Endodermal cell (in vitro differentiated cells): Measurements from ENCODE around the gene TEX22. TPM values are rescaled to one million over a fixed set of nuclear protein-coding genes. Genes with fewer than 3 reads are reported as not detected.

Experiments
- DNase-seq: peaks from one replicate; pipeline ENCODE4 v3.0.0-alpha.2; 2017
- H3K27ac ChIP-seq: 2 replicates; pipeline ENCODE4 v1.5.1; 2013; ENCODE audit warnings: mild to moderate bottlenecking, low read depth, low read length, moderate library complexity
- H3K27me3 ChIP-seq: 2 replicates; pipeline ENCODE4 v1.6.1; 2013; ENCODE audit warnings: mild to moderate bottlenecking, low read length, moderate library complexity; ENCODE audit not compliant: insufficient read depth, control insufficient read depth, poor library complexity, severe bottlenecking
- H3K36me3 ChIP-seq: 2 replicates; pipeline ENCODE4 v1.7.0; 2013; ENCODE audit warnings: mild to moderate bottlenecking, low read length, moderate library complexity; ENCODE audit not compliant: control insufficient read depth, insufficient read depth
- H3K4me1 ChIP-seq: one replicate; pipeline ENCODE4 v1.7.0; 2013; ENCODE audit warnings: low read length; ENCODE audit not compliant: control insufficient read depth, insufficient read depth
- H3K4me3 ChIP-seq: 2 replicates; pipeline ENCODE4 v1.5.1; 2013; ENCODE audit warnings: mild to moderate bottlenecking, low read length, moderate library complexity
- H3K9ac ChIP-seq: 2 replicates; pipeline ENCODE4 v1.6.1; 2013; ENCODE audit warnings: mild to moderate bottlenecking, low read length, moderate library complexity; ENCODE audit not compliant: poor library complexity, severe bottlenecking; ENCODE audit errors: extremely low read depth
- H3K9me3 ChIP-seq: 2 replicates; pipeline ENCODE4 v1.6.1; 2013; ENCODE audit warnings: mild to moderate bottlenecking, low read length, moderate library complexity; ENCODE audit not compliant: control insufficient read depth
- H3K27ac Mint-ChIP-seq: 2 replicates; pipeline ENCODE4 v1.8.0; 2020; ENCODE audit warnings: mixed read lengths
- H3K27me3 Mint-ChIP-seq: 2 replicates; pipeline ENCODE4 v1.8.0; 2021; ENCODE audit warnings: mild to moderate bottlenecking, mixed read lengths; ENCODE audit not compliant: insufficient read depth
- H3K36me3 Mint-ChIP-seq: 2 replicates; pipeline ENCODE4 v1.8.0; 2020; ENCODE audit warnings: low read depth, mixed read lengths
- H3K4me1 Mint-ChIP-seq: 2 replicates; pipeline ENCODE4 v1.8.0; 2020; ENCODE audit warnings: mixed read lengths
- H3K4me3 Mint-ChIP-seq: 2 replicates; pipeline ENCODE4 v1.8.0; 2020; ENCODE audit warnings: mild to moderate bottlenecking, moderate library complexity, mixed read lengths
- H3K9me3 Mint-ChIP-seq: 2 replicates; pipeline ENCODE4 v1.8.0; 2020; ENCODE audit warnings: mild to moderate bottlenecking, mixed read lengths
- CTCF ChIP-seq: fragments of 200-600 bp; sonication (generic); conservative IDR thresholded peaks from 2 replicates; pipeline ENCODE4 v1.5.0; 2021; ENCODE audit warnings: antibody characterized with exemption, mild to moderate bottlenecking
- WGBS, 2 experiments: methylation state at CpG; one replicate each; pipeline versions ENCODE4 v1.1.5 to v1.1.7; 2013; ENCODE audit warnings: missing lambda C conversion rate in 2 of 2, mixed read lengths in 1 of 2; ENCODE audit not compliant: insufficient coverage in 1 of 2, insufficient read length in 1 of 2; 5-methylcytosine and 5-hydroxymethylcytosine counted together
- total RNA-seq, 2 donors: library from RNA; stranded (reverse); fragmentation: NEBNext Ultra II Directional in 1 of 2; extraction: Animal tissue kit (Norgen Biotek cat#: 25700) in 1 of 2; gene quantifications; 2 replicates in 1 of 2; 3 replicates in 1 of 2; pipeline ENCODE4 v1.2.1, GENCODE V29; 2021

The TEX22 gene
- total RNA-seq, 2 donors from 2014 or later: 1.9 to 3.5 TPM

GRCh38 chr14:105363847-105364708 is 34.3 kb upstream of the TEX22 start:
- Mint-ChIP-seq H3K27me3 (no peaks in the 10 kb centered on the region), H3K4me3 (no peak overlapping the region), H3K9me3 (no peaks in the 10 kb centered on the region), H3K36me3 (peaks cover 25% of the 10 kb centered on the region), H3K27ac (no peak overlapping the region), H3K4me1 (no peaks in the 10 kb centered on the region)
- H3K4me1 ChIP-seq: no peaks in the 10 kb centered on the region
- DNase-seq: no peak
- no peak overlapping the region for H3K9ac ChIP-seq
- H3K27me3 ChIP-seq: no peaks in the 10 kb centered on the region
- no peak overlapping the region for H3K4me3 ChIP-seq
- WGBS, 2 experiments: 18 to 67% methylated on average over 5 to 57 of the region's 58 CpGs
- H3K36me3 ChIP-seq: peaks cover 8% of the 10 kb centered on the region
- no peak overlapping the region for H3K27ac ChIP-seq
- peaks cover 5% of the 10 kb centered on the region for H3K9me3 ChIP-seq
- no peak for TF ChIP-seq CTCF

GRCh38 chr14:105365101-105365500 is 33.2 kb upstream of the TEX22 start:
- Mint-ChIP-seq H3K27me3 (no peaks in the 10 kb centered on the region), H3K4me3 (no peak overlapping the region), H3K27ac (no peak overlapping the region), H3K4me1 (no peaks in the 10 kb centered on the region), H3K36me3 (peaks cover 29% of the 10 kb centered on the region), H3K9me3 (no peaks in the 10 kb centered on the region)
- no peak overlapping the region for H3K27ac ChIP-seq
- no peaks in the 10 kb centered on the region for H3K27me3 ChIP-seq
- no peak overlapping the region for H3K9ac ChIP-seq
- H3K36me3 ChIP-seq: peaks cover 8% of the 10 kb centered on the region
- peaks cover 5% of the 10 kb centered on the region for H3K9me3 ChIP-seq
- H3K4me1 ChIP-seq: no peaks in the 10 kb centered on the region
- no peak for TF ChIP-seq CTCF
- WGBS, 2 experiments: 94 to 95% methylated on average over 11 of the region's 11 CpGs
- no peak for DNase-seq
- H3K4me3 ChIP-seq: no peak overlapping the region

GRCh38 chr14:105365681-105366080 is 32.7 kb upstream of the TEX22 start:
- H3K36me3 Mint-ChIP-seq: peaks cover 30% of the 10 kb centered on the region
- no peak overlapping the region for H3K4me3 Mint-ChIP-seq
- H3K4me1 Mint-ChIP-seq: no peaks in the 10 kb centered on the region
- no peak overlapping the region for H3K27ac Mint-ChIP-seq
- no peaks in the 10 kb centered on the region for H3K27me3 Mint-ChIP-seq
- 94 to 95% methylated on average over 10 to 12 of the region's 12 CpGs for WGBS, 2 experiments
- no peak overlapping the region for H3K4me3 ChIP-seq
- no peak for TF ChIP-seq CTCF
- H3K27ac ChIP-seq: no peak overlapping the region
- no peaks in the 10 kb centered on the region for H3K4me1 ChIP-seq
- peaks cover 5% of the 10 kb centered on the region for H3K36me3 ChIP-seq
- H3K9me3 Mint-ChIP-seq: no peaks in the 10 kb centered on the region
- no peaks in the 10 kb centered on the region for H3K27me3 ChIP-seq
- no peak overlapping the region for H3K9ac ChIP-seq
- H3K9me3 ChIP-seq: peaks cover 4% of the 10 kb centered on the region
- no peak for DNase-seq
